ENCODE measurements around the gene SHISA9.

Gene SHISA9

DNA sequence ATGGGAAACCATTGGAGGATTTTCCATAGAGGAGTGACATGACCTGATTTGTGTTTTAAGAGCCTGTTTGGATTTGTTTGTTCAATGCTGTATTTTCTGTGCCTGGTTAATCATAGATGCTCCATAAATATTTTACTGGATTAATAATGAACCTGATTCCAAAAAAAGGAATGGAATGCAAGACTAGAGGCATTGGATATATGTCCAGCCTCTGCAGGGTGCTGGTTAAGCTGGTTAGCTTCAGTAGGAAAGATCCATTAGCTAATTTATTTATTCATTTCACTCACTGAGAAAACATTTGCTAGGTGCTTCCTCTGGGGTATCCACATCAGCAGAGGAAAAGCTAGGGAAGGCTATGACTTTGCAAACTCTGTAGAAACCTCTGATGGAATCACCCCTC lies 57.7 kb downstream of the SHISA9 start:
- DNase-seq = no peak

DNA sequence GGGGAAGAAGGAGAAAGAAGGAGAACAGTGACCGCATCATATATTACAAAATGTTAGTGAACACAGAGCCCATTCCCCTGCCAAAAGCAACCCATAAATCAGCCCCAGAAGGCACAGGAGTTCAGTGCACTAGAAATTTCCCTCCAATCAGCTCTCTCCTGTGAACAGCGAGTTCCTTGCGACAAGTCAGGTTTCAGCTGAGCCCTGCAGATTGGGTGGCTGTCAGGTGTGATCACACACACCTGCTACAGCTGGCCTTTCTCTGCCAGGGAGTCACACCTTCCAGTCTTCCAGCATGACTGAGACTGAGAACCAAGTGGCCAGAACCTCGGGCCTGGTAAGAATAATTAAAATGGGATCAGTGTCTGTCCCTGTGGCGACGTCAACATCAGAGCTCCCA lies 60.2 kb downstream of the SHISA9 start:
- DNase-seq = no peak

DNA sequence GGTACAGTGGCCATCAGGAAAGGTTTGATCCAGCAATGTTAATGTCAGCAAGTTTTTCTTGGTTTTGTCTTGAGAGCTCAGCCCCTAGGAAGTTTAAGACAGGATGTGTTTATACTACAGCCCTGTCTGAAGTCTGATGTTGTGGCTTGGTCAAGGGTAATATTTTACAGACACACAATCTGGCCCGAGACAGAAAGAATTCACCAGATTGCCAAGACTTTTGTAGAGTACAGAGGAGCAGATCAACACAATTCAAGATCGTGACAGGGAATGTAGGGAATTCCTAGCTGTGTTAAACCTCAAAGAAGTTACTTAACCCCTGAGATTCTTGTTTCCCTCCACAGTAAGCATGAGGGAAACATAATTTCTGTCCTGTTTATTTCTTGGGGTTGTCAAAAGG lies 63.1 kb downstream of the SHISA9 start:
- DNase-seq = no peak

- no peak for DNase-seq
These were observed 63.9 kb downstream of the SHISA9 start for GRCh38 chr16:12965274-12965804.

- DNase-seq = no peak
These were observed 69.8 kb downstream of the SHISA9 start for GRCh38 chr16:12971241-12971640.

- no peak for DNase-seq
These were observed 70.8 kb downstream of the SHISA9 start for GRCh38 chr16:12972246-12972645.

GRCh38 chr16:12975766-12976165 lies 74.4 kb downstream of the SHISA9 start:
- DNase-seq = no peak

- no peak for DNase-seq
These were observed 75.1 kb downstream of the SHISA9 start for GRCh38 chr16:12976496-12976895.

GRCh38 chr16:12976936-12977335 lies 75.5 kb downstream of the SHISA9 start:
- DNase-seq = no peak

GRCh38 chr16:12985516-12985915 lies 84.1 kb downstream of the SHISA9 start:
- DNase-seq = no peak

DNA sequence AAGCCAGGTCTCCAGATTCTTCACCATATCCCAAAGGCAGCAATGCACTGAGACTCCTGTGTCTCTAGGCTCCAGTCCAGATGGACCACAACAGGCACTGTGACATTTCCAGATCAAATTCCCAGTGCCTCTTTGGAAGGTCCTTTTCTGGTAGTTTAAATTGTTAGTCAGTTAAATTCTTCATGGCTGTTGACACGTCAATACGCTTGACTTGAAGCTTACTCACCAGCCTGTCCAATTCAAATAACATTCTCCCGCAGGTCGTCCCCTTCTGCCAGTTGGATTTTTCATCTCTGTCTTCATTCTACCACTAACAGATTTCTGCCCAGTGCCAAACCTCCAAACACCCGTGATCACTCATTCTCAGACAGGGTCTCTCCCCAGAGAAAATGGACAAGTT lies 86.7 kb downstream of the SHISA9 start:
- DNase-seq = no peak

GRCh38 chr16:12992066-12992465 lies 90.7 kb downstream of the SHISA9 start:
- DNase-seq = no peak

GRCh38 chr16:12994402-12994801 lies 93.0 kb downstream of the SHISA9 start:
- no peak for DNase-seq

GRCh38 chr16:12995721-12996372 lies 94.4 kb downstream of the SHISA9 start:
- DNase-seq = no peak

GRCh38 chr16:12998361-12999085 lies 97.1 kb downstream of the SHISA9 start:
- DNase-seq = no peak

GRCh38 chr16:12999368-12999767 lies 98.0 kb downstream of the SHISA9 start:
- DNase-seq = no peak

DNA sequence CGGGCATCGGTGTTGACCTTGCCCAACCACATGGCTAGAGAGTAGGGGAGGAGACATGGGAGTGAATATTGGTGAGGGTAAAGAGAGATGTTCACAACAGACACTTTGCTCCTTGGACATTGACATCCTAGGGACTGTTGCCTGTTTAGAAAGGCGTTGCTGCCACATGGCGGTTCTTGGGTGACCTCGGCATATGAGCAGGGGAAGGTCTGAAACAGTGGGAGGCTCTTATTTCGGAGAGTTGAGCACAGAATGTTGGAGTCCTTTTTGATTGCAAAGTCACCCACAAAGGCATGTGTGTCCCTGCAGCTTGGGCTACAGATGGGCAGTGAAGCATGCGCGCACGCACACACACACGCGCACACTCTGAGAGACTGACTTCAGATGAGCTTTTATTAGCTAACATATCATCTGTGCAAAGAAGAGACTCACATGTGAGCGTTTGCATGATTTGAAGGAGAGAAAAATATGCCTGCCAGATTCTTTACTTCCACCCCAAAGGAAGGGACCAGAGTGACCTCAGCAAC lies 104.4 kb downstream of the SHISA9 start:
- DNase-seq = no peak

DNA sequence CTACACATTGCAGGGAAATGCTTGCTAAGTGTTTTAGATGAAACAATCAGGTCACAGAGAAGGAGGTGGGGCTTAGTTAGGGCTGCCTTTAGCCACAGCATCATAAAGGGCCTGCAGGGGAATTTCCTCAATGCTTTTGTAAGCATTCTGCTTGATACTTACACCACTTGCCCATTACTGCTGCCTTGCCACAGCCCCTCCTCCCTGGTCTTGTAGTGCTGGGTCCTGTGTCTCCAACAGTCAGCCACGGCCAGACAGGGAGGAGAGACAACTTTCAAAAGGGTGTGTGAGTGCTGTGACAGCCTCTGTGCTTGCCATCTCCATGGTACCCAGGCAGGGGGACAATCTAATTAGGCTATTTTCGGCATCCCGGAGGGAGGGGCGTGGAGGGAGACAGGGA lies 111.2 kb downstream of the SHISA9 start:
- DNase-seq = no peak

GRCh38 chr16:13013043-13013442 lies 111.6 kb downstream of the SHISA9 start:
- no peak for DNase-seq

DNA sequence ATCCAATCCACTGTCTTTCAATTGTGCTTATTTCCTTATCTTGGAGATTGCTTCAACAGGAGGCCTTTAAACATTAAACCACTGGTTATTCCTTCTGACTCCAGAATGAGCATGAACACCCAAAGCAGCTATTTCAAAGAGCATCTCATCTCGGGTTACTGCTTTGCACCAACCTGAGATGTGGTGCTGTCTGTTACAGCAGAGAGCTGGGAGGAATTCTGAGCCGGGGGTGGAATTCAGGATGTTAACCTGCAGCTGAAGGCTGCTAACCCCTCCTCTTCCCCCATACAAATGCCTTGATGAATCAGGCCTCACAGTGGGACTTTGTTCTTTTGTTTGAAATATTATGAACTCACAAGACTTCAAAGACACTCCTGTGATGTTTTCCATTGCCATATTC lies 113.1 kb downstream of the SHISA9 start:
- no peak for DNase-seq

DNA sequence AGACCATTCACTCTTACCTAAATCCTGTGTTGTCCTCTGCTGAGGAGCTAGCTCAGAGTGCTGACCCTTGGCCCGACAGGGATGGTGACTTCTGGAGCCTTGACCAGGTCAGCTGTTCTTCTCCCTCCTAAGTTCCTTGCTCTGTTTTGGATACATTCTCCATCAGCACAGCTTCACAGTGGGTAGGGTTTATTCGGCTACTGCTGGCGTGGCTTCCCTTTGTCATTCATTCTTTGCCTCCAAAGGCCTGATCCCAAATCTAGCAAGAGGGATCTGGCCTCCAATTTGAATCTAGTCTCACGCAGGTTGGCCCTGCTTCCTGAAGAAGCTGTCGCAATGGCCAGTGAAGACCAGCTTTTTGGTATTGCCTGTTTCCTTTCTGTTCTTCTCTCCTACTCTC lies 116.6 kb downstream of the SHISA9 start:
- no peak for DNase-seq

- DNase-seq = no peak
These were observed 120.6 kb downstream of the SHISA9 start for GRCh38 chr16:13021996-13022395.

DNA sequence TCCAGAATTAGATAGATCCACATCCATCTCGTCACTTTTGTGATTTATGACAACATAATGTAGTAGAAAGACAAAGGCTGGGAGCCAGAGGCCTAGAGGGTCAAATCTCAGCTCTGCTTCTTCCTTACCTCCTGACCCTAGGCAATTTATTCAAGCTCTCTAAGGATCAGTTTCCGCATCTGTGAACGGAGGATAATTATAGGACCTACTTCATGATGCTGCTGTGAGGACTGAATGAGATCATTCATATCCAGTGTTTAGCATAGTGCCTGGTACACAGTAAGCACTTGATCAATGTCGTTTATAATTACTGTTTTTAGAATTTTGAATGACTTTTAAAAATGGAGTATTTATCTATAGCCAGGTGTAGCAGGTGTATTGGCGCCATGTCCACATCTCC lies 128.4 kb downstream of the SHISA9 start:
- DNase-seq = no peak

- no peak for DNase-seq
These were observed 129.4 kb downstream of the SHISA9 start for GRCh38 chr16:13030769-13031168.
